Suppressor macrophage treated with lipopolysaccharide for 4 hours (primary cell): Measurements from ENCODE around the gene EEF1AKMT2.

Experiments
- DNase-seq: peaks from one replicate; pipeline ENCODE4 v3.0.0-alpha.2; 2020

Gene EEF1AKMT2

DNA sequence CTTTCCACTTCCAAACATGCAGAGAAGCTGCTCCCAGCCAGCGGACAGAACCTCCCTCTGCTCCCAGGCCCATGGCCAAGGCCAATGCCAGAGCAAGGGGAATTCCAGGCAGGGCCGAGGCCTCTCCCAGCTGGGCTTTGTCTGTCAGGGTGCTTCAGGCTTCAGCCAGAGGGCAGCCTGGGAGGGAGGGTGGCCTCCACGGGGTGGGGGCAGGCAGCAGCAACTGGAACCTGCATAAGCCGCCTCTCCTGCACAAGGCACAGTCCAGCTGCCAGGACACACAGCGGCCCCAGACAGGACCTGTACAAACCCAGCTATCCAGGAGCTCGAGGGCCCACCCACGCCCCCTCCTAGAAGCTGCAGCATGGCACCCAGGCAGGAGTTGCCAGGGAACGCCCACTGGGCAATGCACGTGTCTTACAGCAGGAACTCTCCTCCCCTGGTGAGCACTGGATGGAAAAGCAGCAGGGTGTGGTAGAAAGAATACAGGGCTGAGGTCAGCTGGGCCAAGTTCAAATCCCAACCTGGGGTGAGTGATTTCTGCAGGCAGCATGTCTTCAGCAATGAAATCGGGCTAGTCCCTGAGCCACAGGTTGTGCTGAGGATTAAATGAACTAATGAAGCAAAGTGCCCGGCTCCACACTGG lies 55.1 kb downstream of the EEF1AKMT2 start:
- DNase-seq = no peak

DNA sequence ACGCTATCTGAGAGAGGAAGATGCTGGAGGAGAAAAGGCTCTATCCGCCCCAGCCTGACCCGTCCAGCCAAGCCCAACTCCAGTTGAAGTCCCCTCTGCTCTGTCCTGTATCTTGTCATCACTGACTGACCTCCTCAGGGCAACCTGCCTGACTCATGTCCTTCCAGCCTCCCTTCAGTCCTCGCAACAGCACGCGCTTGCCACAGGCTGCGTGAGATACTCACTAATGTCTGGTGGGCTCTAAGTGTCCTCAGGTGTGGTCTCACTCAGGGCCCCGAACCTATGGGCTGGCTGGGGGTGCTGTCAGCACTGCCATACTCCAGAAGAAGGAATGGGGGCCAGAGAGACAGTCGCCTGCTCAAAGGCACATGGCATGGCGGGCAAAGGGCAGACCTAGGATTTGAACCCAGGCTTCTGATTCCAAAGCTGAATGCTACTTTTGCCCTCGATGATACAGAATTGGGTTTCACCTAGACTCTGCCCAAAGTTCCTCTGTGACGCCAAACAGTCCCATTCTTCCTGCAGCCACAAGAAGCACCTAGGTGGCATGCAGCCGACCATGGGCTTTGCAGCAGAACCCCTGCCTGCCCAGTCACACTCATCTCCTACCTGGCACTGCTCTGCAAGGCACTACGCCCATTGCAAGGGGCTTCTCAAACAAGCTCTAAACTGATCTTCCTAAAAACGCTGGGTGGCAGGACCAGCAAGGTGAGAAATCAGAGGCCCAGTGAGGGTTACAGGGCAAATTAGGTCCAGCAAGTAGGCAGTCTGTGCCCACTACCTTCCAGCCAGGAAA lies 56.0 kb downstream of the EEF1AKMT2 start:
- DNase-seq = no peak

DNA sequence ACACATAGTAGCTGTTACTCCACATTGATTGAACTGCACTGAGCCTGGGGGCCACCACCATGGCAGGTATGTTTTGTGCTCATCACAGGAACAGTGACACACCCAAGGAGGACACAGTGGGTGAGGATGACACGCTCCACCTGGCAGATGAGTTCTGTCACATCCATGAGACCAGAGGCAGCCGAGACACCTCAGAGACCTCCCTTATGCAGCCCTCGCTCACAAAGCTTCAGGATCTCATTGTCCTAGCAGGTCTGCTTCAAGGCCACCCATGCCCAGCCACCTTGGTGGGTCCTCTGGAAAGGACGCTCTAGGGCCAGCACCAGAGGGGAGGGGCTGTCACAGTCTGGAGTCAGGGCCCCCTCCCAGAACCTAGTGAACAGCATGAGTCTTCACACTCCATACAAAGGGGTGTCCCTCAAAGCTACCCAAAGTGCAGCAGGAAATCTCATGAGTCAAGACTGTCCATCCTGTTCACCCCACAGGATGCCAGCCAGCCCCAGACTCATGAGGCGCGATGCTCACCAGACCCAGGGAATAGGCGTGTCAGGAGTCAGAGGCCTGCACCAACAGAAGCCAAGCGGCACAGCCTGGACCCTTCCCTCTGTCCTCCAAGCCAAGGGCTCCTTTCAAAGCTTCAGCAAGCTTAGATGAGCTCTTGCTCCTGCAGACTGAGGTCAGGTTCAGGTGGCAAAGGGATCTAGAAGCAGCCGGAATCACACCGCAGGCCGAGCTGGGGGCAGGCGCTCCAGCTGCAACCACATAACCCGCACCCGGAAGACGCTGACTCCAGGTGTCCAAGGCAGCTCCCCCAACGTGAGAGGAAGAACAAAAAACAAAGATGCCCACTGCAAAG lies 57.1 kb downstream of the EEF1AKMT2 start:
- DNase-seq = no peak

GRCh38 chr10:124733571-124734245 lies 58.0 kb downstream of the EEF1AKMT2 start:
- no peak for DNase-seq

- DNase-seq = no peak
Observed at GRCh38 chr10:124732931-124733570, 58.6 kb downstream of the EEF1AKMT2 start.

DNA sequence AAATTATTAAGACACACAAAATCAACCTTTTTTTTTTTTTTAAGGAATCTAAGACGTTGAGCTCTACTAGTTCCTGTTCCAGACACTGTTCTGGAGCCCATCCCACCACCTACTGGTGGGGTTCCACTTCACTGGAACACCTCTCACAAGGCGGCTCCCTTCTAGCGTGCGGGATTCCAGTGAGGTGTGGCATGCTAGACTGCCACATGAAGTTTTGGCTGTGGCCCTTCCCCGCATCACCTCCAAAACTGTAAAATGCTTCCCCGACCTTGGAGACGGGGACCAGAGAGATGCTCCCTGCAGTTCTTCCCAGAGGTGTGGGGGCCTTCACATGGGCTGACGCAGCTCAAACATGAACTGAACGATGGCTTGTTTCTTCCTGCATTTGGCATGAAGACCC lies 60.1 kb downstream of the EEF1AKMT2 start:
- DNase-seq = no peak

DNA sequence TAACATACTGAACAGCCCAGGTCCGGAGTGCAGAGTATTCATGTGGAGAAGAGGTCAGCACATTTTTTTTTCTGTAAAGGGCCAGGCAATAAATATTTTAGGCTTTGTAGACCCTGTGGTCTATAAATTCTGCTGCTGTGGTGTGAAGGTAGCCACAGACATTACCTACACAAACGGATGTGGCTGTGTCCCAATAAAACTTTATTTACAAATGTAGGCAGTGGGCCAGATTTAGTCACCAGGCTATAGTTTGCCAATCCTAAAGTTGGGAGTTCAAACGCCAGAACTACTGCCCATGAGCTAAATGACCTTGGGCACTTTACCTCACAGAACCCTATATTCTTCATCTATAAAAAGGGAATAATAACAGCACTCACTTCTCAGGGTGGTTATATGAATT lies 60.9 kb downstream of the EEF1AKMT2 start:
- DNase-seq = no peak

GRCh38 chr10:124728830-124729661 lies 62.6 kb downstream of the EEF1AKMT2 start:
- DNase-seq = peak; percentile 82

DNA sequence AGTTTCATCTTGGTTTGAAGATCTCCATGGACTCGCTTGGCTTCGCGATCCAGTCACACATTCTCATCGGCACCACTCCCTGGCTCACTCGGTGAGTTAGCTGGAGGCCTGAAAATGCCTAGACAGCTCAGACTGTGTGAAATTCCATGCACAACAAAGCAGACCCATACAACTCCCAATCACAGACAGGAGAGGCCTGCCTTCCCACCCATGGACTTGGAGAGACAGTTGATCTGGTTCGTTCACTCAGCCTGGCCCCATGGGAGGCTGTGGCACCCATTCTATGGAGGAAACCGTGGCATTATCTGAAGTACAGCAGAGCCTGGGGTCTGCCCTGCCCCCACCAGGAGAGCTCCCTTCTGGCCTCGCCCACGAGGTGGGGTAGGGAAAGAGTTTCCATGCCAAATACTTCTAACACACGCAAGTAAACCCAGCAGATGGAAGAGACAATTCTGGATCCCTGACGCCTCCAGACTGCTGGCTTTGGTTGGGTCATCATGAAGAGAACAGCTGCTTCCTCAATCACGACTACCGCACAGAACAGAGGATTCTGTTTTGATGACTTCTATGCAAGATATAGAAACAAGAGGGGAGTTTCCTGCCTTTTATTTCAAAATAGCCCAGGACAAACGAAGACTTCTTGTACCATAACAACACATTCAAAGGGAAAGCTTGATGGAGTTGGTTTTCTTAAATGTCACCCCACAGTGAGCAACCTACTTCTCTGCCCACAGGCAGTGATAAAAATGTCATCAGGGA lies 63.4 kb downstream of the EEF1AKMT2 start:
- DNase-seq = peak; percentile 92

DNA sequence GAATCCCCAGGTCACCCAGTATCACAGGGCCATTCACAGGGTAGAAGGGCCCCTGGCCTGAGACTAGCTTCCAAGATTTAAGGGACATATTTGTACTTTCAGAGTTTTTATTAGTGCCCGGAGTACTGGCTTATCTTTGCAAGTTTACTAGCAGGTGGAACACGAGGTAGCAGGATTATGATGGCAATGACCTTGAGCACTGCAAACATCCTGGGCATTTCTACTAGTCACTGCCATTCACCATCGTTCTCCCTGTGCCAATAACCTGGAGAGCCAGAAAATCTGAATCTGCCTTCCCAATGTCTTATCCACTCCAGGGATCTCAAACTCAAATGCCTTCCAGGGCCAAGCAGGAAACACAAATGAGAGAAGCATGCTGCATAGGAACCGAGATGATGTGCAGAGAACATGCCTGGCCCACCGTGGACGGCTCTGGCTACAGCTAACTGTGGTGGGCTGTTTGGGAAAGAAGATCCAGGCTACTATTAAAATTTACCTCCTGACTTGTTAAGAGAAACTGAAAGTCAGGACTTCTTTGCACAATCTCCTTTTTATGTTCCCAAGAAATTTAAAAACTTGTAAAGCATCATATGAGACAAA lies 64.2 kb downstream of the EEF1AKMT2 start:
- no peak for DNase-seq

DNA sequence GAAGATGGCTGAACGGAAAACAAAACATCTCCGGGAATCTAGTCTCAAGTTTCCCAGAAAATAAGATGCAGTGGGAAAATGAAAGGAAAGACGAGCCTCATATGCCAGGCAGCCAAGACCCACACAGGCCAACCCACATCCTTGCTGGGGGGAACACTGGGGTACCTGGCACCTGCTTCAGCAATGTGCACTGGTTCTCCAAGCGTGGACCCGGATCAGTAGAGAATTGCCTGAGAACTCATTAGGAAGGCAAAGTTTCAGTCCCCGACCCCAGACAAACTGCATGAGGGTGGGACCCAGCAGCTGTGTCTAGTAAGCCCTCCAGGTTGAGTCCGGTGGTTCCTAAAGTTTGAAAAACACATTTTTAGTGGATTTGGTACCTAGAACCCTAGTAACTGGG lies 65.9 kb downstream of the EEF1AKMT2 start:
- DNase-seq = no peak

DNA sequence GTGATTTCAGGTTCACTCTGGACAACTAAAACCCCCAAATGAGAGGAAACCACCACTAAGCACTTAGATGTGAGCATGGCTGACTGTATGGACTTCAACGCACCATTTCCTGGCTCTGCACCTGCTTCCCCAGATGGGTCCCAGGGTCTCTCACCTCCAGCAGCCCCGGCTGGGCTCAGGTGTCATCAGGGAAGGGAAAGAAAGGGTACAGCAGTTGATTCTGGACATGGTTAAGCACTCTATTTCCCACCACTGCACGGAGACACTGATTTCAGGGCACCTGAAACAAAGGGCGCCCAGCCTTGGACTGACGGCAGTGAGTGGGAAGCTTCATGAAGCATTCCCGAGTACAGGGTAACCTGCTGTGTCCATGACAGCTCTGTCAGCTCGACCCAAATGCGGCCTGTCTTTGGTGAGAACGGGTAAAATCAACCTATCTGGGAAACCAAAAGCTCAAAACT lies 66.5 kb downstream of the EEF1AKMT2 start:
- no peak for DNase-seq

- DNase-seq = no peak
Observed at GRCh38 chr10:124724279-124725027, 67.2 kb downstream of the EEF1AKMT2 start.

DNA sequence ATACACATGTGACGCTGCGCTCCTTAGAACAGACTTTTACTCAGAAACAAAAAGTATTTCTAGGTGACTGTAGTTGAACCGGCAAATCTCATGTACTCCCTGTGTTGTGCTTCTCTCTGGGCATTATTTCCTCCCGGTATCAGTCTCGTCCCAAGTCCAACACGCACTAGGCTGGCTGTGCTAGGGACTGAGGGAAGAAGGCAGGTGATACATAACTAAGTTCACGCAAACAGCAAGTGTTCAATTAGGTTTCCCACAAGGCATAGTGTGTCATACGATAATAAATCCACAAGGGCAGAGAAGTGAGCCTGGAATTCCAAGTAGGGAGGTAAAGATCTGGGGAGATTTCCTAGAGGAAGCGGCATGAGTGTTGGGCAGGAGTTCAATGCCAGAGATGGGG lies 67.9 kb downstream of the EEF1AKMT2 start:
- no peak for DNase-seq

DNA sequence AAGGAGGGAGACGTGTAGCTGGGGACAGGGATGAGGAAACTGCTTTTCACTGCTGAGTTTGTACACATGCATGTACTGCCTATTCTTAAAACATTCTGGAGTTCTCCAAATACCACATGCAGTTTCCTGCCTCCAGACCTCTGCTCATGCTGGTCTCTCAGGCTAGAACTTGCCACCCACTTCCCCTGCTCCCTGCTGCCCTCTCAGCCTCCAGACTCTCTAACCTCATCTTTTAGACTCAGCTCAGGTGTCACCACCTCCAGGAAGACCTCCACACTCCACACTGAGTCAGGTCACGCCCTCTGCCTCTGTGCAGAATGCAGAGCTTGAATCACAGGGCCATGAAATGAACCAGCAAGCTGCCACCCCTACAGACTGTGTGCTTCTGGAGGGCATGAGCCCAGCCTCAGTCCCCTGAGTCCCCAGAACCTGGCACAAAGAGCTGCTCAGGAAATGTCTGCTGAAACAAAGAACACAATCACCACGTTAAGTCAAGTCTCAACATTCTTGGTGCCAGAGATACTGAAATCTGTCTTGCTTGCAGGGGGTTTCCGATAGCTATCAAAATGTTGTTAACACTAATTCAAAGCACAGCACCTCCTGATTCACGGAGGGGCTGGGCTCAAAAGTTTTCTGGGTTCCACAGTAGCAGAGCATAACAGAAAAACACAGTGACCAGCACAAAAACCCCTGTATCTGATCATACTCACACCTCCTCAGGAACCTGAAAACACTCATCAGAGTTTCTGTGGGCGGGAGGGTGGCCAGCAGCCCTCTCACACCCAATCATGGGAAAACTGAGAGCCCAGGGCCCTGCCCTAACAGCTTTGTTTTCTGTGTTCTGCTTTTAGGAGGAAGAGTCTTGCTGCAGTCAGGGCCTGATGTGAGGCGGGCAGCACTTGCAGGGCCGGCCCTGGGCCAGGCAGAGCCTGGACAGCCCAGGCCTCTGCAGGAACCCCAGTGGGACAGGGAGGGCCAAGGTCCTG lies 68.6 kb downstream of the EEF1AKMT2 start:
- peak; percentile 71 for DNase-seq

- peak; percentile 74 for DNase-seq
Observed at GRCh38 chr10:124721330-124722045, 70.2 kb downstream of the EEF1AKMT2 start.

DNA sequence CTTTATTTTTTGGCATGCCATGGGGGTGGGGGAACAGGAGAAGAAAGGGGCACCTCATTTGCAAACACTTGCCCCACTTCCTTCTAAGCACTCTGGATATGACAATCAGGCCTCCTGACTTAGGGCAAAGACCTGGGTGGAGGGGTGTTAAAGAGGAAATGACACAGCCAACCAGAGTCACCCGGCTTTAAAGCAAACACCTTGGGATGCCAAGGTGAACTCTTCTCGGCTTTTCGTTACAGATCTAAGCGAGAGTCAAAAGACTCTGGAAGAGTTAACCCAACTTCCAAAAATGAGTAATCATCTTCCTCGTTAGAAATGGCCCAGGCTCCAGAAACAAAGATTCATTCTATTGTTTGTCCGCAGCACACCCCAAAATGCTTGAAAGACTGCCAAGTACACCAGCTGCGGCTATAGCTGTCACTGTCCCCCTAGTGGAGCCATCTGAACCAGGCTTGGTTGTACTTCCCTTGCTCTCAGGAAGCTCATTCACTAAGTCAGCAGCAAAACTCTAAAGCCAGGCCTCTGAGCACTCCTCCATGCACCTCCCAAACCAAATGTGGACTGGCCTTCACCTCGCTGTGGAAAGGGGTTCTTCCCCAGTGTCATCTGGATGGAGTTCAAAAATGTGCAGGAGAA lies 72.4 kb downstream of the EEF1AKMT2 start:
- DNase-seq = peak; percentile 67
